K562 (cell line): ENCODE measurements around the gene DNPEP. TPM values are rescaled to one million over a fixed set of nuclear protein-coding genes. Genes with fewer than 3 reads are reported as not detected.

Experiments
- ARID1B ChIP-seq: fragments of 450-650 bp; IDR thresholded peaks from 2 replicates; pipeline ENCODE4 v1.6.1; 2016; ENCODE audit warnings: antibody characterized with exemption, mild to moderate bottlenecking, inconsistent platforms
- CBFB ChIP-seq: sonication (generic); formaldehyde crosslinking; IDR thresholded peaks from 2 replicates; pipeline ENCODE4 v1.4.0; 2020; ENCODE audit warnings: mild to moderate bottlenecking, missing genetic modification reagents
- EP400 ChIP-seq: fragments of 450-650 bp; IDR thresholded peaks from 2 replicates; pipeline ENCODE4 v1.6.1; 2017; ENCODE audit warnings: antibody characterized with exemption, mild to moderate bottlenecking, moderate library complexity
- GATAD2B ChIP-seq: fragments of 450-650 bp; IDR thresholded peaks from 2 replicates; pipeline ENCODE4 v1.6.1; 2017; ENCODE audit warnings: mild to moderate bottlenecking, borderline replicate concordance
- PML ChIP-seq: IDR thresholded peaks from 2 replicates; pipeline ENCODE4 v1.6.1; 2012; ENCODE audit warnings: low read length, inconsistent platforms
- POLR2H ChIP-seq: IDR thresholded peaks from 2 replicates; pipeline ENCODE4 v1.6.1; 2016; ENCODE audit warnings: missing genetic modification characterization, low read depth, mild to moderate bottlenecking, control low read depth, missing compliant biosample characterization, moderate library complexity
- PTBP1 ChIP-seq: fragments of 200-400 bp; formaldehyde crosslinking; IDR thresholded peaks from 2 replicates; pipeline ENCODE4 v1.6.1; 2017; ENCODE audit warnings: low read depth, low read length
- SETDB1 ChIP-seq: IDR thresholded peaks from one replicate; pipeline ENCODE4 v1.6.1; 2012; ENCODE audit warnings: low read length, control low read depth, inconsistent platforms
- SIN3A ChIP-seq, 2 experiments: fragments of 150-350 bp in 1 of 2; IDR thresholded peaks; 2 replicates each; pipeline ENCODE4 v1.6.1; 2011 to 2016; ENCODE audit warnings: borderline replicate concordance in 2 of 2, low read depth in 2 of 2, low read length in 2 of 2, mild to moderate bottlenecking in 2 of 2, moderate library complexity in 2 of 2; ENCODE audit not compliant: control insufficient read depth in 1 of 2
- SOX6 ChIP-seq: fragments of 450-650 bp; IDR thresholded peaks from 2 replicates; pipeline ENCODE4 v1.6.1; 2014; ENCODE audit warnings: mild to moderate bottlenecking
- ZBTB8A ChIP-seq: fragments of 450-650 bp; IDR thresholded peaks from 2 replicates; pipeline ENCODE4 v1.6.1; 2018; ENCODE audit warnings: mild to moderate bottlenecking, moderate library complexity; ENCODE audit not compliant: partially characterized antibody
- ZNF224 ChIP-seq: sonication (generic); formaldehyde crosslinking; IDR thresholded peaks from 2 replicates; pipeline ENCODE4 v1.8.0; 2022; ENCODE audit warnings: mild to moderate bottlenecking, missing genetic modification reagents
- polyA plus RNA-seq, 8 experiments: library from polyadenylated mRNA; depleted of rRNA in 4 of 8; stranded (reverse) in 5 of 8; unstranded in 3 of 8; fragments of >200 nt; fragmentation: Nextera tagmentation in 2 of 8; fragmentation: Illumina TruSeq in 1 of 8; extraction: Ambion mirVana in 2 of 8; extraction: Trizol in 1 of 8; gene quantifications; 2 replicates each; pipeline versions ENCODE4 v1.2.1 to v1.2.3, GENCODE V29; 2011 to 2014; ENCODE audit warnings: inconsistent platforms in 1 of 8, missing spikeins in 1 of 8
- total RNA-seq, 7 experiments: library from RNA; depleted of rRNA in 6 of 7; stranded (reverse); fragments of >200 nt in 6 of 7; fragmentation: Illumina TruSeq in 2 of 7; extraction: Trizol in 2 of 7; gene quantifications; 2 replicates each; pipeline versions ENCODE4 v1.2.1 to v1.2.3, GENCODE V29; 2011 to 2021; ENCODE audit warnings: low replicate concordance in 1 of 7
- TF ChIP-seq, protein P1 (sequence below): fragments of 200-800 bp; sonication (Bioruptor generic); IDR thresholded peaks from 2 replicates; pipeline ENCODE4 v1.6.1; 2016; ENCODE audit warnings: missing genetic modification characterization, missing compliant biosample characterization
- TF ChIP-seq, protein P2 (sequence below): fragments of 450-650 bp; IDR thresholded peaks from 2 replicates; pipeline ENCODE4 v1.7.1; 2018; ENCODE audit warnings: mild to moderate bottlenecking, low read depth; ENCODE audit not compliant: partially characterized antibody
- TF ChIP-seq, protein P3 (sequence below): fragments of 250-450 bp; sonication (Bioruptor Pico); IDR thresholded peaks from 2 replicates; pipeline ENCODE4 v1.8.0; 2021; ENCODE audit warnings: moderate library complexity, mild to moderate bottlenecking, inconsistent platforms
- TF ChIP-seq, protein P4 (sequence below): sonication (generic); formaldehyde crosslinking; IDR thresholded peaks from 2 replicates; pipeline ENCODE4 v1.8.0; 2022; ENCODE audit warnings: mild to moderate bottlenecking, missing genetic modification reagents
- TF ChIP-seq, protein P5 (sequence below): sonication (generic); formaldehyde crosslinking; IDR thresholded peaks from 2 replicates; pipeline ENCODE4 v1.9.0; 2022; ENCODE audit warnings: mild to moderate bottlenecking, missing genetic modification reagents

The DNPEP gene
- total and polyA plus RNA-seq, 9 of the 15 experiments (the other 6 are each of a cell fraction or from before 2014, with no cell fraction given): 34.6 to 71.4 (median 45.5) TPM

DNA sequence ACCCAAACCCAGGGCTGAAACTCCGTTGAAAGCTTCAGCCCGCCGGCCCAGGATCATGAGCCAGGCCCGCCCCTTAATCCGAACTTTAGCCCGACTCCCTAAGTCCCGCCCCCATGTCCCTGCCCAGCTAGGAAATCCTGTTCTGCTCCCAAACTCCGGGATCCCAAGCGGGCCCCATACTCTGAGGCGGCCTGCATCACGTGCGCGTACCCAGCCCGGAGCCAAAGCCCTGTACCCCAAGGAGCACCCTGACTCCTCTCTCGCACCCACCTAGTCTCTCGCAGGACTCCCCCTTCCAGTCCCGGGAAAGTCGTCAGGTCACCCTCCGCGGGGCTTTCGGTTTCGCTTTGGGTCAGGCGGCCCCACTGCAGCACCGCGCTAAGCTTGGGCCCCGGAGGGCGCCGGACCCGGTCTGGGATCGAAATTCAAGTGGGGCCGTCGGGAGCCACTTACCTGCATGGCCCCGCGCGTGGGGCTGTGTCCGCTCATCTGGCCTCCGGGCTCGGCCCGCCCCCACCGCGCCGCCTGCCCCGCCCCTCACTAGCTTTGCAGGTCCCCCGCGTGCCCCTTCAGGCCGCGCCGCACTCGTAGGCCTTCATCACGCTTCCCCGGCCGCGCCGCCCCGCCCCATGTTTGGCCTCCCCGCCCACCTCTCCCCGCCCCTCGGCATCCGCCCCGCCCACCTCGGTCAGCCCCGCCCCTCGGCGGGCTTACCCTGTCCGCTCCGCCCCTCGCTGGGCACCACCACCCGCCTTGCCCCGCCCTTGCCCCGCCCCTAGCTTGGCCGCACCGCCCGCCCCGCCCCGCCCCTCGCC lies at the start of gene DNPEP (continued):
- TF ChIP-seq, protein P1, sequence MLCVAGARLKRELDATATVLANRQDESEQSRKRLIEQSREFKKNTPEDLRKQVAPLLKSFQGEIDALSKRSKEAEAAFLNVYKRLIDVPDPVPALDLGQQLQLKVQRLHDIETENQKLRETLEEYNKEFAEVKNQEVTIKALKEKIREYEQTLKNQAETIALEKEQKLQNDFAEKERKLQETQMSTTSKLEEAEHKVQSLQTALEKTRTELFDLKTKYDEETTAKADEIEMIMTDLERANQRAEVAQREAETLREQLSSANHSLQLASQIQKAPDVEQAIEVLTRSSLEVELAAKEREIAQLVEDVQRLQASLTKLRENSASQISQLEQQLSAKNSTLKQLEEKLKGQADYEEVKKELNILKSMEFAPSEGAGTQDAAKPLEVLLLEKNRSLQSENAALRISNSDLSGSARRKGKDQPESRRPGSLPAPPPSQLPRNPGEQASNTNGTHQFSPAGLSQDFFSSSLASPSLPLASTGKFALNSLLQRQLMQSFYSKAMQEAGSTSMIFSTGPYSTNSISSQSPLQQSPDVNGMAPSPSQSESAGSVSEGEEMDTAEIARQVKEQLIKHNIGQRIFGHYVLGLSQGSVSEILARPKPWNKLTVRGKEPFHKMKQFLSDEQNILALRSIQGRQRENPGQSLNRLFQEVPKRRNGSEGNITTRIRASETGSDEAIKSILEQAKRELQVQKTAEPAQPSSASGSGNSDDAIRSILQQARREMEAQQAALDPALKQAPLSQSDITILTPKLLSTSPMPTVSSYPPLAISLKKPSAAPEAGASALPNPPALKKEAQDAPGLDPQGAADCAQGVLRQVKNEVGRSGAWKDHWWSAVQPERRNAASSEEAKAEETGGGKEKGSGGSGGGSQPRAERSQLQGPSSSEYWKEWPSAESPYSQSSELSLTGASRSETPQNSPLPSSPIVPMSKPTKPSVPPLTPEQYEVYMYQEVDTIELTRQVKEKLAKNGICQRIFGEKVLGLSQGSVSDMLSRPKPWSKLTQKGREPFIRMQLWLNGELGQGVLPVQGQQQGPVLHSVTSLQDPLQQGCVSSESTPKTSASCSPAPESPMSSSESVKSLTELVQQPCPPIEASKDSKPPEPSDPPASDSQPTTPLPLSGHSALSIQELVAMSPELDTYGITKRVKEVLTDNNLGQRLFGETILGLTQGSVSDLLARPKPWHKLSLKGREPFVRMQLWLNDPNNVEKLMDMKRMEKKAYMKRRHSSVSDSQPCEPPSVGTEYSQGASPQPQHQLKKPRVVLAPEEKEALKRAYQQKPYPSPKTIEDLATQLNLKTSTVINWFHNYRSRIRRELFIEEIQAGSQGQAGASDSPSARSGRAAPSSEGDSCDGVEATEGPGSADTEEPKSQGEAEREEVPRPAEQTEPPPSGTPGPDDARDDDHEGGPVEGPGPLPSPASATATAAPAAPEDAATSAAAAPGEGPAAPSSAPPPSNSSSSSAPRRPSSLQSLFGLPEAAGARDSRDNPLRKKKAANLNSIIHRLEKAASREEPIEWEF (CRISPR knock-in tag): no peak
- peak; percentile 47; the same call in 1 of the 2 replicates for TF ChIP-seq POLR2H (tag)
- TF ChIP-seq ZBTB8A: no peak
- no peak for TF ChIP-seq SOX6
- TF ChIP-seq, protein P2, sequence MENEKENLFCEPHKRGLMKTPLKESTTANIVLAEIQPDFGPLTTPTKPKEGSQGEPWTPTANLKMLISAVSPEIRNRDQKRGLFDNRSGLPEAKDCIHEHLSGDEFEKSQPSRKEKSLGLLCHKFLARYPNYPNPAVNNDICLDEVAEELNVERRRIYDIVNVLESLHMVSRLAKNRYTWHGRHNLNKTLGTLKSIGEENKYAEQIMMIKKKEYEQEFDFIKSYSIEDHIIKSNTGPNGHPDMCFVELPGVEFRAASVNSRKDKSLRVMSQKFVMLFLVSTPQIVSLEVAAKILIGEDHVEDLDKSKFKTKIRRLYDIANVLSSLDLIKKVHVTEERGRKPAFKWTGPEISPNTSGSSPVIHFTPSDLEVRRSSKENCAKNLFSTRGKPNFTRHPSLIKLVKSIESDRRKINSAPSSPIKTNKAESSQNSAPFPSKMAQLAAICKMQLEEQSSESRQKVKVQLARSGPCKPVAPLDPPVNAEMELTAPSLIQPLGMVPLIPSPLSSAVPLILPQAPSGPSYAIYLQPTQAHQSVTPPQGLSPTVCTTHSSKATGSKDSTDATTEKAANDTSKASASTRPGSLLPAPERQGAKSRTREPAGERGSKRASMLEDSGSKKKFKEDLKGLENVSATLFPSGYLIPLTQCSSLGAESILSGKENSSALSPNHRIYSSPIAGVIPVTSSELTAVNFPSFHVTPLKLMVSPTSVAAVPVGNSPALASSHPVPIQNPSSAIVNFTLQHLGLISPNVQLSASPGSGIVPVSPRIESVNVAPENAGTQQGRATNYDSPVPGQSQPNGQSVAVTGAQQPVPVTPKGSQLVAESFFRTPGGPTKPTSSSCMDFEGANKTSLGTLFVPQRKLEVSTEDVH: no peak
- no peak for TF ChIP-seq ARID1B
- TF ChIP-seq, protein P3, sequence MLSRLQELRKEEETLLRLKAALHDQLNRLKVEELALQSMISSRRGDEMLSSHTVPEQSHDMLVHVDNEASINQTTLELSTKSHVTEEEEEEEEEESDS: no peak
- peak in 1 of 2 experiments; percentile 19; a peak in 1 of 4 replicates for TF ChIP-seq SIN3A (IDR thresholded peaks at IDR 0.05; ENCODE audit: borderline replicate concordance in 2 of 2, control insufficient read depth in 1 of 2, low read depth in 2 of 2, low read length in 2 of 2)
- no peak for TF ChIP-seq GATAD2B
- TF ChIP-seq EP400: peak; percentile 77; the same call in 1 of the 2 replicates
- TF ChIP-seq CBFB (CRISPR knock-in tag): no peak
- no peak for TF ChIP-seq PTBP1
- no peak for TF ChIP-seq ZNF224 (CRISPR knock-in tag)
- TF ChIP-seq, protein P4, sequence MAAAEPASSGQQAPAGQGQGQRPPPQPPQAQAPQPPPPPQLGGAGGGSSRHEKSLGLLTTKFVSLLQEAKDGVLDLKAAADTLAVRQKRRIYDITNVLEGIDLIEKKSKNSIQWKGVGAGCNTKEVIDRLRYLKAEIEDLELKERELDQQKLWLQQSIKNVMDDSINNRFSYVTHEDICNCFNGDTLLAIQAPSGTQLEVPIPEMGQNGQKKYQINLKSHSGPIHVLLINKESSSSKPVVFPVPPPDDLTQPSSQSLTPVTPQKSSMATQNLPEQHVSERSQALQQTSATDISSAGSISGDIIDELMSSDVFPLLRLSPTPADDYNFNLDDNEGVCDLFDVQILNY (CRISPR knock-in tag): no peak
- TF ChIP-seq, protein P5, sequence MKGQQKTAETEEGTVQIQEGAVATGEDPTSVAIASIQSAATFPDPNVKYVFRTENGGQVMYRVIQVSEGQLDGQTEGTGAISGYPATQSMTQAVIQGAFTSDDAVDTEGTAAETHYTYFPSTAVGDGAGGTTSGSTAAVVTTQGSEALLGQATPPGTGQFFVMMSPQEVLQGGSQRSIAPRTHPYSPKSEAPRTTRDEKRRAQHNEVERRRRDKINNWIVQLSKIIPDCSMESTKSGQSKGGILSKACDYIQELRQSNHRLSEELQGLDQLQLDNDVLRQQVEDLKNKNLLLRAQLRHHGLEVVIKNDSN (CRISPR knock-in tag): peak; percentile 49
- TF ChIP-seq PML: no peak
- no peak for TF ChIP-seq SETDB1
